AG04450 (cell line): ENCODE results near the gene ZNF789. TPM values are rescaled to one million over a fixed set of nuclear protein-coding genes. Genes with fewer than 3 reads are reported as not detected.
A peak's percentile ranks its signal among the peaks of the same experiment; 100 is the strongest.
"Not testable (repeated sequence)": the region's sequence is repeated elsewhere in the genome, so short reads cannot be mapped to it uniquely, and the experiment has no call there.

Experiments
- CTCF ChIA-PET: fragments of 300-600, 350-600 bp; formaldehyde crosslinking; extraction: SDS; loops from one replicate; lab custom pipeline; 2022; ENCODE audit warnings: antibody characterized with exemption, inconsistent platforms; lab: Charles Lee
- POLR2A ChIA-PET: fragments of 350-600 bp; formaldehyde crosslinking; extraction: SDS; loops from one replicate; lab custom pipeline; 2021; ENCODE audit warnings: antibody characterized with exemption, inconsistent platforms; lab: Yijun Ruan, JAX
- DNase-seq: peaks from one replicate; pipeline ENCODE4 v3.0.0-alpha.2; 2011; ENCODE audit warnings: low read depth, low spot score
- H3K27ac ChIP-seq: one replicate; pipeline ENCODE4 v1.5.1; 2012; ENCODE audit warnings: low read depth, low read length, control low read depth
- H3K27me3 ChIP-seq: one replicate; pipeline ENCODE4 v1.6.0; 2012; ENCODE audit warnings: low read length; ENCODE audit not compliant: control insufficient read depth, insufficient read depth
- H3K4me3 ChIP-seq: 2 replicates; pipeline ENCODE4 v1.5.1; 2011; ENCODE audit warnings: mild to moderate bottlenecking, low read depth, low read length, control low read depth
- H3K9me3 ChIP-seq: 2 replicates; pipeline ENCODE4 v1.5.1; 2012; ENCODE audit warnings: low read length; ENCODE audit not compliant: control insufficient read depth, insufficient read depth
- polyA plus RNA-seq: library from polyadenylated mRNA; depleted of rRNA; stranded (reverse); fragments of >200 nt; gene quantifications from 2 replicates; pipeline ENCODE4 v1.2.3, GENCODE V29; 2011
- TF ChIP-seq, protein P1 (sequence below): IDR thresholded peaks from 2 replicates; pipeline ENCODE4 v1.5.1; 2011; ENCODE audit warnings: low read depth, low read length, control low read depth, inconsistent platforms

The ZNF789 gene
- polyA plus RNA-seq, 1 experiment = 8.3 TPM

DNA sequence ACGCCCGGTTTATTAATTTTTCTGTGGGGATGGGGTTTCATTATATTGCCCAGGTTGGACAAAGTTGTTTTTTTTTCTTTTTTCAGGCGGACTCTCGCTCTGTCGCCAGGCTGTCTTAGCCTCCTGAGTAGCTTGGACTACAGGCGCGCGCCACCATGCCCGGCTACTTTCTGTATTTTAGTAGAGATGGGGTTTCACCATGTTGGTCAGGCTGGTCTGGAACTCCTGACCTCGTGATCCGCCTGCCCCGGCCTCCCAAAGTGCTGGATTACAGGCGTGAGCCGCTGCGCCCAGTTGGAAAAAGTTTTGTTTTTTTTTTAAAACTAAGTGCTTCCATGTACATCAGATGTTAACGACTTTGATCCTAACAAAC is 27.9 kb downstream of the ZNF789 start:
- ChIA-PET CTCF (no interaction called here), POLR2A (interaction anchor here (0.6 to 1.6 kb wide), 5 partner anchors 52 to 252 kb away, joined by 3 to 8 read pairs (median 3); partner anchors contain the start of genes CPSF4, FAM200A, PTCD1 and ZNF655)
- peaks cover 10% of the 10 kb centered on the region for H3K9me3 ChIP-seq
- TF ChIP-seq, protein P1, sequence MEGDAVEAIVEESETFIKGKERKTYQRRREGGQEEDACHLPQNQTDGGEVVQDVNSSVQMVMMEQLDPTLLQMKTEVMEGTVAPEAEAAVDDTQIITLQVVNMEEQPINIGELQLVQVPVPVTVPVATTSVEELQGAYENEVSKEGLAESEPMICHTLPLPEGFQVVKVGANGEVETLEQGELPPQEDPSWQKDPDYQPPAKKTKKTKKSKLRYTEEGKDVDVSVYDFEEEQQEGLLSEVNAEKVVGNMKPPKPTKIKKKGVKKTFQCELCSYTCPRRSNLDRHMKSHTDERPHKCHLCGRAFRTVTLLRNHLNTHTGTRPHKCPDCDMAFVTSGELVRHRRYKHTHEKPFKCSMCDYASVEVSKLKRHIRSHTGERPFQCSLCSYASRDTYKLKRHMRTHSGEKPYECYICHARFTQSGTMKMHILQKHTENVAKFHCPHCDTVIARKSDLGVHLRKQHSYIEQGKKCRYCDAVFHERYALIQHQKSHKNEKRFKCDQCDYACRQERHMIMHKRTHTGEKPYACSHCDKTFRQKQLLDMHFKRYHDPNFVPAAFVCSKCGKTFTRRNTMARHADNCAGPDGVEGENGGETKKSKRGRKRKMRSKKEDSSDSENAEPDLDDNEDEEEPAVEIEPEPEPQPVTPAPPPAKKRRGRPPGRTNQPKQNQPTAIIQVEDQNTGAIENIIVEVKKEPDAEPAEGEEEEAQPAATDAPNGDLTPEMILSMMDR = no peak
- no peak for DNase-seq
- H3K27me3 ChIP-seq = no peaks in the 10 kb centered on the region
- H3K4me3 ChIP-seq = peak overlapping the region; percentile 97
- peak overlapping the region; percentile 97 for H3K27ac ChIP-seq

DNA sequence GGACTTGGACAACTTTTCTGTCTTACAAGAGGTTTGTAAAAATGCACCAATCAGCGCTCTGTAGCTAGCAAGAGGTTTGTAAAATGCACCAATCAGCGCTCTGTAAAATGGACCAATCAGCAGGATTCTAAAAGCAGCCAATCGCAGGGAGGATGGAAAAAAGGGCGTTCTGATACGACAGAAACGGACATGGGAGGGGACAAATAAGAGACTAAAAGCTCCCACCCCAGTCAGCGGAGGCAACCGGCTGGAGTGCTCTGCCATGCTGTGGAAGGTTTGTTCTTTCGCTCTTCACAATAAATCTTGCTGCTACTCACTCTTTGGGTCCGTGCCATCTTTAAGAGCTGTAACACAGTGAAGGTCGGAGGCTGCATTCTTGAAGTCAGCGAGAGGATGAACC is 28.5 kb downstream of the ZNF789 start:
- CTCF ChIA-PET = not testable (repeated sequence)

DNA sequence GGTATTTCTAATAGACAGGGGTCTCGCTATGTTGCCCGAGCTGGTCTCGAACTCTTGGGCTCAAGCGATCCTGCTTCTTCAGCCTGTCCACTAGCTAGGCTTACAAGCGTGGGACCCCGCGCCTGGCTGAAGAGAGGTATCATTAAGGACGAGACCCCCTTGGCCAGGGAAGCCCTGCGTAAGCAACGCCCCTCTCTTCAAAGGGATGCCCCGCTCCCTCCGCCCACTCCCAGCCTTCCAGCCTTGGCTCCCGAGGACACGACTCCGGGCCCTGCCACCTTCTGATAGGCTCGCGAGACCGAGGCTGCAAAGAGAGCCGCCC is 31.6 kb downstream of the ZNF789 start:
- Histone ChIP-seq H3K9me3 (no peaks in the 10 kb centered on the region; the same call in 1 of the 2 replicates), H3K27me3 (no peaks in the 10 kb centered on the region), H3K27ac (peak overlapping the region; percentile 93), H3K4me3 (peak overlapping the region; percentile 90)
- no peak for DNase-seq
- CTCF ChIA-PET = no interaction called here
- TF ChIP-seq, protein P1 = no peak
- POLR2A ChIA-PET = interaction anchor here (1.0 to 1.7 kb wide), 3 partner anchors 48 to 76 kb away, joined by 3 to 27 read pairs (median 6); partner anchors contain the start of gene ZNF655

More for the DNA sequence above, 28.5 kb downstream of the ZNF789 start:
- not testable (repeated sequence) for DNase-seq, H3K27ac ChIP-seq, H3K9me3 ChIP-seq, H3K4me3 ChIP-seq, H3K27me3 ChIP-seq
- POLR2A ChIA-PET = interaction anchor here (0.6 to 1.5 kb wide), 3 partner anchors 58 to 251 kb away, joined by 3 read pairs; partner anchors contain the start of genes CPSF4 and PTCD1

DNA sequence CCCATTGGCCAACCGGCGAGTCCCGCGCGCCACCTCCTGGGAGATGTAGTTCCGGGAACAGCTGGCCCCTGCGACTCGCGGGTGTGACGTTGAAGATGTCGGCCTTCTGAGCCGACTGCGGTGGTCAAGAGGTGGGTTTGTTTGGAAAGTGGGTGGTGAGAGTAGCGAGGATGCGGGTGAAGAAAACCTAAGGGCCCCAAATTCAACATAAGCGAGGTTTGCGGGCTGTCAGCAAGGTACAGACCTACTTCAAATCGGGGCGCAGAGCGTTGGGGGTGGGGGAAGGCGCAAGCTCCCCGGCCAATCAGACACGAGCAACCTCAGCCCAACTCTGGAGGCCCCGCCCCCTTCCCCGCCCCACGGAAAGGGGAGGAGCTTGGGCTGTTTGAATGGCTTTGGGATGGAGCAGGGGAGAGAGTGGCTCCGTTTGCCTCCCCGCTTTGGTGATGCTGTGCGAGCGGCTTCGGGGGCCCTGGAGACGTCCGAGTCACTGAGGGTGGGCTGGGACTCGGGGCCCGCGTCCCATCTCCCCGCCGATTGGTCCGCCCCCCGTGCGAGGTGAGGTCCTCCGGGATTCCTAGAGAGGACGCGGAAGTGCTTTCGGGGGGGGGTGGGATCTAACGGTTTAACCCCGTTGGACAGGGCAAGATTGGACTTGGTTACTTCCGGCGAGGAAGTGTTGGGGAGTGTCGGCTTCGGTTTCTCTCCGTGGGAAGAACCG is 32.1 kb downstream of the ZNF789 start, which contains the start of gene ZKSCAN5:
Gene ZKSCAN5 (plus strand): TSS at position 60 of the 721 bp plus-strand sequence. CDS start 1,383 bp downstream, outside the sequence.
- CTCF ChIA-PET = interaction anchor here (0.6 to 1.2 kb wide), 2 partner anchors 21 to 559 kb away, joined by 4 read pairs; no protein-coding TSS in a partner anchor

DNA sequence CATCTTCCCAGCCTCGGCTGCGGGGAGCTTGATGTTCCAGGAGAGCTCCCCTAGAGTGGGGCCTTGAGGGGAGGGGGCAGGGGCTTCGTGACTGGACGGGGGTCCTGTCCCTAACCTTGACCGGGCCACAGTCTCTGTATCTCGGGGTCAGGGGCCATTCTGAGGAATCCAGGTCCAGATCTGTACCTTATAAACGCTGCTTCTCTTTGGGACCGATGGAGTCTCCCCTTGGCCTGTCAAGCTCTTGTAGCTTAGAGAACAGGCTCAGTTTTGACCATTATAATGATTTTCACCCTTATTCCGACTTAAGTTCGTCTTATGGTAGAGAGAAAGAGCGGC is 32.6 kb downstream of the ZNF789 start:
- CTCF ChIA-PET = interaction anchor here (0.6 to 1.2 kb wide), 2 partner anchors 20 to 558 kb away, joined by 4 read pairs; no protein-coding TSS in a partner anchor
- TF ChIP-seq, protein P1 = no peak
- Histone ChIP-seq H3K27me3 (no peaks in the 10 kb centered on the region), H3K27ac (peak overlapping the region; percentile 93), H3K4me3 (peak overlapping the region; percentile 90), H3K9me3 (no peaks in the 10 kb centered on the region; the same call in 1 of the 2 replicates)
- DNase-seq = no peak
- POLR2A ChIA-PET = interaction anchor here (0.6 to 1.7 kb wide), 2 partner anchors 19 to 53 kb away, joined by 3 to 27 read pairs; partner anchors contain the start of gene ZNF655

More for the DNA sequence above, 32.1 kb downstream of the ZNF789 start, which contains the start of gene ZKSCAN5:
- peak within 1 kb of the TSS; percentile 90 for H3K4me3 ChIP-seq
- DNase-seq = peak; percentile 90
- TF ChIP-seq, protein P1 = no peak
- no peaks in the 10 kb centered on the region; the same call in 1 of the 2 replicates for H3K9me3 ChIP-seq
- POLR2A ChIA-PET = interaction anchor here (0.6 to 1.7 kb wide), 4 partner anchors 20 to 76 kb away, joined by 3 to 27 read pairs (median 4); partner anchors contain the start of gene ZNF655
- H3K27me3 ChIP-seq = no peaks in the 10 kb centered on the region
- peak within 1 kb of the TSS; percentile 93 for H3K27ac ChIP-seq
